IMR-90 (cell line): ENCODE data around the gene PRPS1L1. TPM values are rescaled to one million over a fixed set of nuclear protein-coding genes. Genes with fewer than 3 reads are reported as not detected.

Experiments
- ATAC-seq: fragments of 200-7000 bp; cut with Tn5 transposase; 2 replicates; pipeline ENCODE4 v1.9.1; 2020; ENCODE audit warnings: low read depth, mild to moderate bottlenecking, moderate library complexity
- BruUV-seq: library from RNA; stranded (reverse); fragments of 400-500 nt; replicated peaks from 2 replicates; lab custom pipeline; 2021; lab: Mats Ljungman, UMichigan
- CTCF ChIA-PET: fragments of 300-600 bp; formaldehyde crosslinking; extraction: SDS; loops from one replicate; lab custom pipeline; 2021; ENCODE audit warnings: antibody characterized with exemption; lab: Yijun Ruan, JAX
- POLR2A ChIA-PET: fragments of 300-600 bp; sonication (Branson Sonifier 250); formaldehyde crosslinking; loops from one replicate; lab custom pipeline; 2022; ENCODE audit warnings: antibody characterized with exemption; ENCODE audit not compliant: unreplicated experiment; lab: Charles Lee
- DNase-seq: peaks from one replicate; pipeline ENCODE4 v3.0.0; 2013
- H2AFZ ChIP-seq: replicated peaks from 2 replicates; pipeline ENCODE3; 2013; ENCODE audit warnings: low read length, mild to moderate bottlenecking; ENCODE audit not compliant: poor library complexity
- H2AK5ac ChIP-seq: 2 replicates; pipeline ENCODE4 v1.6.1; 2013; ENCODE audit warnings: low read depth, low read length, inconsistent platforms
- H2AK9ac ChIP-seq: replicated peaks from 2 replicates; pipeline ENCODE3; 2013; ENCODE audit warnings: mild to moderate bottlenecking, low read depth, low read length, moderate library complexity; ENCODE audit not compliant: poor library complexity
- H2BK120ac ChIP-seq: 2 replicates; pipeline ENCODE4 v1.6.1; 2013; ENCODE audit warnings: low read depth, low read length, inconsistent platforms
- H2BK15ac ChIP-seq: 3 replicates; pipeline ENCODE4 v1.6.1; 2013; ENCODE audit warnings: low read depth, low read length, inconsistent platforms
- H2BK20ac ChIP-seq: 2 replicates; pipeline ENCODE4 v1.6.1; 2013; ENCODE audit warnings: low read depth, mild to moderate bottlenecking, inconsistent platforms, low read length, moderate library complexity
- H2BK5ac ChIP-seq: 2 replicates; pipeline ENCODE4 v1.6.1; 2013; ENCODE audit warnings: mild to moderate bottlenecking, low read depth, low read length, inconsistent platforms; ENCODE audit not compliant: poor library complexity, severe bottlenecking
- H3K14ac ChIP-seq: replicated peaks from 2 replicates; pipeline ENCODE4 v1.6.1; 2013; ENCODE audit warnings: low read depth, low read length, inconsistent platforms
- H3K18ac ChIP-seq: 2 replicates; pipeline ENCODE4 v1.6.1; 2013; ENCODE audit warnings: low read depth, low read length, control low read depth
- H3K23ac ChIP-seq: 2 replicates; pipeline ENCODE4 v1.6.1; 2013; ENCODE audit warnings: low read depth, low read length, inconsistent platforms
- H3K27ac ChIP-seq: 2 replicates; pipeline ENCODE4 v1.5.1; 2013; ENCODE audit warnings: mild to moderate bottlenecking, control low read depth, low read length; ENCODE audit not compliant: insufficient read depth
- H3K27me3 ChIP-seq: 2 replicates; pipeline ENCODE4 v1.6.1; 2013; ENCODE audit warnings: low read length; ENCODE audit not compliant: control insufficient read depth, insufficient read depth
- H3K36me3 ChIP-seq: 2 replicates; pipeline ENCODE4 v1.6.1; 2013; ENCODE audit warnings: low read length, mixed read lengths; ENCODE audit not compliant: control insufficient read depth, insufficient read depth
- H3K4ac ChIP-seq: 2 replicates; pipeline ENCODE4 v1.6.1; 2013; ENCODE audit warnings: low read depth, low read length, inconsistent platforms
- H3K4me1 ChIP-seq: 2 replicates; pipeline ENCODE4 v1.6.1; 2013; ENCODE audit warnings: low read length, mixed read lengths; ENCODE audit not compliant: control insufficient read depth, insufficient read depth
- H3K4me2 ChIP-seq: 2 replicates; pipeline ENCODE4 v1.6.1; 2013; ENCODE audit warnings: low read depth, mild to moderate bottlenecking, control low read depth, low read length, moderate library complexity
- H3K4me3 ChIP-seq: 2 replicates; pipeline ENCODE4 v1.5.1; 2013; ENCODE audit warnings: low read depth, mild to moderate bottlenecking, control low read depth, low read length, moderate library complexity; ENCODE audit not compliant: insufficient read depth
- H3K56ac ChIP-seq: 2 replicates; pipeline ENCODE4 v1.6.1; 2013; ENCODE audit warnings: low read length, inconsistent platforms; ENCODE audit not compliant: insufficient read depth; ENCODE audit errors: extremely low read depth
- H3K79me1 ChIP-seq, 2 experiments: 2 replicates each; pipeline ENCODE4 v1.6.1; 2013; ENCODE audit warnings: low read length in 2 of 2, inconsistent platforms in 1 of 2, low read depth in 1 of 2
- H3K9ac ChIP-seq: 2 replicates; pipeline ENCODE4 v1.6.1; 2013; ENCODE audit warnings: low read depth, low read length, control low read depth
- H3K9me1 ChIP-seq: 2 replicates; pipeline ENCODE4 v1.6.1; 2013; ENCODE audit warnings: low read length, inconsistent platforms; ENCODE audit not compliant: insufficient read depth
- H3K9me3 ChIP-seq: 2 replicates; pipeline ENCODE4 v1.6.1; 2013; ENCODE audit warnings: low read length; ENCODE audit not compliant: control insufficient read depth, insufficient read depth
- H4K20me1 ChIP-seq: 2 replicates; pipeline ENCODE4 v1.6.1; 2013; ENCODE audit warnings: low read length, inconsistent platforms; ENCODE audit not compliant: insufficient read depth
- H4K5ac ChIP-seq: 2 replicates; pipeline ENCODE4 v1.6.1; 2013; ENCODE audit warnings: mild to moderate bottlenecking, low read depth, low read length, control low read depth
- H4K8ac ChIP-seq, 2 experiments: 2 replicates each; pipeline ENCODE4 v1.6.1; 2013; ENCODE audit warnings: low read depth in 2 of 2, low read length in 2 of 2, control low read depth in 1 of 2, inconsistent platforms in 1 of 2
- H4K91ac ChIP-seq: 2 replicates; pipeline ENCODE4 v1.6.1; 2013; ENCODE audit warnings: low read depth, low read length, inconsistent platforms; ENCODE audit not compliant: insufficient read depth
- BHLHE40 ChIP-seq: fragments of 150-350 bp; IDR thresholded peaks from 2 replicates; pipeline ENCODE4 v1.6.1; 2016; ENCODE audit warnings: mild to moderate bottlenecking, low read depth, low read length
- CEBPB ChIP-seq: IDR thresholded peaks from 2 replicates; pipeline ENCODE4 v1.6.1; 2012; ENCODE audit warnings: low read depth, low read length, improper control_type of control experiment
- CHD1 ChIP-seq: IDR thresholded peaks from 2 replicates; pipeline ENCODE4 v1.6.1; 2012; ENCODE audit warnings: low read depth, low read length, improper control_type of control experiment
- FOS ChIP-seq: fragments of 150-350 bp; IDR thresholded peaks from 2 replicates; pipeline ENCODE4 v1.6.1; 2016; ENCODE audit warnings: low read depth, low read length
- MAFK ChIP-seq: IDR thresholded peaks from 2 replicates; pipeline ENCODE4 v1.6.1; 2012; ENCODE audit warnings: low read depth, low read length, improper control_type of control experiment
- MXI1 ChIP-seq: IDR thresholded peaks from 2 replicates; pipeline ENCODE4 v1.6.1; 2012; ENCODE audit warnings: low read depth, mild to moderate bottlenecking, low read length, moderate library complexity, borderline replicate concordance
- POLR2A ChIP-seq: IDR thresholded peaks from 2 replicates; pipeline ENCODE4 v1.6.1; 2012; ENCODE audit warnings: mild to moderate bottlenecking, low read depth, low read length
- RCOR1 ChIP-seq: IDR thresholded peaks from 2 replicates; pipeline ENCODE4 v1.6.1; 2012; ENCODE audit warnings: mild to moderate bottlenecking, low read length, improper control_type of control experiment; ENCODE audit not compliant: insufficient replicate concordance
- SMC3 ChIP-seq: fragments of 150-350 bp; IDR thresholded peaks from 2 replicates; pipeline ENCODE4 v1.6.1; 2016; ENCODE audit warnings: low read depth, mild to moderate bottlenecking, antibody characterized with exemption, low read length, moderate library complexity
- WGBS, 2 experiments: methylation state at CpG; one replicate each; pipeline versions ENCODE4 v1.1.5 to v1.1.7; 2013; ENCODE audit warnings: missing lambda C conversion rate in 2 of 2; ENCODE audit not compliant: insufficient read length in 1 of 2; ENCODE audit errors: extremely low coverage in 2 of 2; 5-methylcytosine and 5-hydroxymethylcytosine counted together
- dilution Hi-C: fragments of 300-500 bp; cut with HindIII; formaldehyde crosslinking; loops from one replicate; pipeline ENCODE4 v1.14.3; 2018; ENCODE audit warnings: low sequenced_read_pairs; ENCODE audit not compliant: unreplicated experiment
- in situ Hi-C: fragments of 300-500 bp; cut with MboI; formaldehyde crosslinking; loops from 3 replicates; pipeline ENCODE4 v1.14.3; 2019; ENCODE audit warnings: low sequenced_read_pairs, inconsistent platforms, mixed read lengths
- intact Hi-C: fragments of 100-400 bp; cut with micrococcal nuclease; formaldehyde crosslinking; loops from 2 replicates; pipeline ENCODE4 v1.10.0; 2022
- polyA plus RNA-seq, 3 experiments: library from polyadenylated mRNA; depleted of rRNA; stranded (reverse); fragments of >200 nt; gene quantifications; 2 replicates each; pipeline ENCODE4 v1.2.3, GENCODE V29; 2012; ENCODE audit warnings: low replicate concordance in 1 of 3
- total RNA-seq: library from RNA; depleted of rRNA; stranded (reverse); fragments of >200 nt; gene quantifications from 2 replicates; pipeline ENCODE4 v1.2.3, GENCODE V29; 2012

Gene PRPS1L1
- total and polyA plus RNA-seq, 2 of the 4 experiments (the other 2 are of a cell fraction): not detected

- intact Hi-C loops (no loop called here), dilution Hi-C loops (no loop called here), in situ Hi-C loops (no loop called here)
- Histone ChIP-seq H3K18ac (no peak overlapping the region), H2BK120ac (no peak overlapping the region), H2BK5ac (no peak overlapping the region), H4K5ac (no peak overlapping the region), H2AK5ac (no peak overlapping the region), H3K14ac (no peak overlapping the region), H2AK9ac (no peak overlapping the region), H3K4me1 (peaks cover 2% of the 10 kb centered on the region), H4K20me1 (no peaks in the 10 kb centered on the region), H3K4ac (no peak overlapping the region), H3K9ac (no peak overlapping the region), H4K91ac (no peak overlapping the region), H3K27me3 (no peaks in the 10 kb centered on the region), H3K4me3 (no peak overlapping the region), H3K79me1 (no peaks in the 10 kb centered on the region), H3K27ac (no peak overlapping the region), H2AFZ (no peak overlapping the region), H3K9me3 (no peaks in the 10 kb centered on the region), H4K8ac (no peak overlapping the region), H2BK15ac (no peak overlapping the region), H3K9me1 (no peaks in the 10 kb centered on the region), H3K4me2 (no peak overlapping the region), H2BK20ac (no peak overlapping the region), H3K36me3 (no peaks in the 10 kb centered on the region), H3K23ac (no peak overlapping the region), H3K56ac (no peak overlapping the region)
- ChIA-PET CTCF (no interaction called here), POLR2A (no interaction called here)
- TF ChIP-seq MXI1 (no peak), SMC3 (no peak), CHD1 (no peak), BHLHE40 (no peak), MAFK (no peak), CEBPB (no peak), FOS (no peak), POLR2A (no peak), RCOR1 (no peak)
- no peak for DNase-seq
- WGBS, 2 experiments: no CpG with 5 or more reads among the region's 3 CpGs
- ATAC-seq: no peak
- no TSS peak for BruUV-seq
These were observed 9.1 kb upstream of the PRPS1L1 start for GRCh38 chr7:18036783-18037182.
